ENCODE measurements around the gene EXOC3. TPM values are rescaled to one million over a fixed set of nuclear protein-coding genes. Genes with fewer than 3 reads are reported as not detected.

EXOC3 gene
- total RNA-seq, 4 donors from 2014 or later, result 32.4 to 84.8 (median 49.2) TPM

DNA sequence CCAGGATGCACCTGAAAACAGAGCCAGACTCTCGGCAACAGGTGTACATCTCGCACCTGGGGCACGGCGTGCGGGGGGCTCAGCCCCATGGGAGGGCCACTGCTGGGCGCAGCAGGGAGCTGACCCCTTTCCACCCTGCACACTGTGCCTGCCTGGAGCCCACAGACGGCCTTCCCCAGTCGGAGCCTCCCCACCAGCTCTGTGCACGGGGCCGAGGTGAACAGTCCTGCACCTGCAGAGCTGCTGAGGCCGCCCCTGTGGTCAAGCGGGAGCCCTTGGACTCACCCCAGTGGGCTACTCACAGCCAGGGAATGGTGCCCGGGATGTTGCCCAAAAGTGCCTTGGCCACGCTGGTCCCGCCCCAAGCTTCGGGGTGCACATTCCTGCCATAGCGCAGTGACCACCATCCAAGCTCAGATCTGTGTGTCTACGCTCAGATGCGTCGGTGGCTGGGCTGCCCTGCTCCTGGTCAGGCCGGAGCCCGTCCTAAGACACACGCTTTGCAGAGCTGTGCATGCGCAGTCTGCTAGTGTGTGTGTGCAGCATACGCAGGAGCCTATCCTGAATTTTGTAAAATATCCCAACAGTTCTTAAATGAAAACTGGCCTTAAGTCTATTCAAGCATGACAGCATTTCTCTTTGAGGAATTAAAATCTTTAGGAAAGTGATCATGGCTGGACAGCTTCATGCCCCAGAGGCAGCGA, 8.4 kb upstream of the EXOC3 start:
- TF ChIP-seq, protein P1, sequence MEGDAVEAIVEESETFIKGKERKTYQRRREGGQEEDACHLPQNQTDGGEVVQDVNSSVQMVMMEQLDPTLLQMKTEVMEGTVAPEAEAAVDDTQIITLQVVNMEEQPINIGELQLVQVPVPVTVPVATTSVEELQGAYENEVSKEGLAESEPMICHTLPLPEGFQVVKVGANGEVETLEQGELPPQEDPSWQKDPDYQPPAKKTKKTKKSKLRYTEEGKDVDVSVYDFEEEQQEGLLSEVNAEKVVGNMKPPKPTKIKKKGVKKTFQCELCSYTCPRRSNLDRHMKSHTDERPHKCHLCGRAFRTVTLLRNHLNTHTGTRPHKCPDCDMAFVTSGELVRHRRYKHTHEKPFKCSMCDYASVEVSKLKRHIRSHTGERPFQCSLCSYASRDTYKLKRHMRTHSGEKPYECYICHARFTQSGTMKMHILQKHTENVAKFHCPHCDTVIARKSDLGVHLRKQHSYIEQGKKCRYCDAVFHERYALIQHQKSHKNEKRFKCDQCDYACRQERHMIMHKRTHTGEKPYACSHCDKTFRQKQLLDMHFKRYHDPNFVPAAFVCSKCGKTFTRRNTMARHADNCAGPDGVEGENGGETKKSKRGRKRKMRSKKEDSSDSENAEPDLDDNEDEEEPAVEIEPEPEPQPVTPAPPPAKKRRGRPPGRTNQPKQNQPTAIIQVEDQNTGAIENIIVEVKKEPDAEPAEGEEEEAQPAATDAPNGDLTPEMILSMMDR (IDR thresholded peaks at IDR 0.05; ENCODE audit: low read depth), result no peak

DNA sequence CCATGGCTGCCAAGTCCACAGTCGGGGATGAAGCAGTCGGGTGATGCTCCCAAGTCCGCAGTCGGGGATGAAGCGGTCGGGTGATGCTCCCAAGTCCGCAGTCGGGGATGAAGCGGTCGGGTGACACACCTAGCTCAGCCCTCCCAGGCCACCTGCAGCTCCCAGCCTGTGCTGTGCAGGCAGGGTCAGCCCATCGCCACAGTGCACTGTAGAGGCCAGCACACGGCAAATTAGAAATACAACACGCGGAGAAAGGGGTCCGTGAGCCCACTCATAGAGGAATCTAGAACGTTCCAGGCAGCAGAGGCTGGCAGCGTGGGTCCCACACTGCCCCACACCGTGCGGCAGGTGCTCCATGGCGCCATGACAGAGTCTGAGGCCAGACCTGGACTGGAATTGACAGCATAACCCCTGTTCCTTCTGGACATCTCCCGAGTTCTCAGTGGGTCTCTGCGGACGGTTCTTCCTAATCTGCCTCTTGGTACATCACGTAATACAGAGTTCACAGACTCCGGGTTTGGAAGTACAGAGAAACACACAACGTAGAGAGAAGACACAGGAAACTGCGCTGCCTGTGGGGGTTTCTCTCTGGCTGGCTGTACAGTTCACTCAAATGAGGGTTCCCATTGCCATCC, 7.7 kb upstream of the EXOC3 start:
- TF ChIP-seq, protein P1 (IDR thresholded peaks at IDR 0.05; ENCODE audit: low read depth), result no peak

DNA sequence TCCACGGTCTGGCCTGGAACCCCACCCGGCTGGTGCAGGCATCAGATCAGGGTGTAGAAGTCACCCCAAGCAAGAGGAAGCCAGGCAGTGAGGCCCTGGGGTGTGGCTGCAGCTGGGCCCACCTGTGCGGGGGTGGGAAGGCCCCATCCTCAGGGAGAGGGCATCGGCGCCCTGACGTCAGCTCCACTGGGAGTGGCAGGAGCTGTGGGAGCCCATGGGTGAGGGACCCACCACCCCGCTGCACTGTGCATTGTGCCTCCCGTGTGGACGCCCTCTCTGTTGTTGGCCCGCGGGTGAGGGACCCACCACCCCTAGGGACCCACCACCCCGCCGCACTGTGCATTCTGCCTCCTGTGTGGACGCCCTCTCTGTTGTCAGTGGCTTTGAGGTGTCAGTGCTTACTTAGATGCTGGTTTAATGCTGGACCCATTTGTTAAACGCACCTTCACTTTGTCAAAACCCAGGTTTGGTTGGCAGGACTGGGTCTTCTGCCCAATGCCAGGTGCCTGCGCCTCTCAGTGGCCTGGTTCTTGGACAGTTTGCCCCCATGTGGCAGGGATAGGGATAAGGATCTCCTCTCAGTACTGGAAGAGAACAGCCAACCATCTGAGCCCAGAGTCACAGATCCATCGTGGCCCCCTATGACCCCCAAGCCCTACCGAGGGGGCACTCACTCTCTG, 6.9 kb upstream of the EXOC3 start:
- TF ChIP-seq, protein P1 (IDR thresholded peaks at IDR 0.05; ENCODE audit: low read depth), result no peak

DNA sequence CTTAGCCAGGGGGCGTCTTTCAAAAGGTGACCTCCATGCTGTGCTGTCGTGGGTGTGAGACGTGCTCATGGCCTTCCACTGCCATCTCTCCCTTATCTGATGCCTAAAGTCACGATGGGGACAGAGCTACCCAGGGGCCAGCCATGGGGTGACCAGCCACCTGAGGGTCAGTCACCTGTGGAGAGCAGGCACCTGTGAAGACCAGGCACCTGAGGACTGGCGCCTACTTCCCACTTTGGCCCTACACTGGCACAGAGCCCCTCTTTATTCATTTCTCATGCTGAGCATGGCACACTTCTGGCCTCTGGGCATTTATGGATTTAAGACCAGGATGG, 6.4 kb upstream of the EXOC3 start:
- TF ChIP-seq, protein P1 (IDR thresholded peaks at IDR 0.05; ENCODE audit: low read depth), result no peak

DNA sequence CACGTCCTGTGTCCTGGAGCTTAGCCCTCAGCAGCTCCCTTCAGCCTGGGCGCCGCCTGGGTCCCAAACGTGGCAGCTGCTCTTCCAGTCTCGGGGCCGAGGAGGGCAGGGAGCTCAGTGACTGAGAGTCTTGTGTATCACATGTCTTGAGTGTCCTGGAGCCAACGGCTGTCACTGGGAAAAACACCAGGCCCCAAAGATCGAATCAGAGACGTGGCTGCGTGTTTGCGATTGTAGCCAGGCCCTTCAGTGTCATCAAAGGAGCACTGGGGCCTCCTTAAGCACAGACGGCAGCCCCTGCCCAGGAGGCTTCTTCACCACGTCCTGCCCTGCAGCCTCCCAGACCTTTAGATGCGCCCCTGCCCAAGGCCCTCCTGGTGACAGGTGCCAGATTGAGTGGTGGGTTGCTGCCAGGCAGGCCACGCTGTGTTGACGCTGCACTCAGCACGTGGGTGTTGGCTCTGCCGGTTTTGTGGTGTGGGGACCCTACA, 5.7 kb upstream of the EXOC3 start:
- TF ChIP-seq, protein P1 (IDR thresholded peaks at IDR 0.05; ENCODE audit: low read depth), result no peak

DNA sequence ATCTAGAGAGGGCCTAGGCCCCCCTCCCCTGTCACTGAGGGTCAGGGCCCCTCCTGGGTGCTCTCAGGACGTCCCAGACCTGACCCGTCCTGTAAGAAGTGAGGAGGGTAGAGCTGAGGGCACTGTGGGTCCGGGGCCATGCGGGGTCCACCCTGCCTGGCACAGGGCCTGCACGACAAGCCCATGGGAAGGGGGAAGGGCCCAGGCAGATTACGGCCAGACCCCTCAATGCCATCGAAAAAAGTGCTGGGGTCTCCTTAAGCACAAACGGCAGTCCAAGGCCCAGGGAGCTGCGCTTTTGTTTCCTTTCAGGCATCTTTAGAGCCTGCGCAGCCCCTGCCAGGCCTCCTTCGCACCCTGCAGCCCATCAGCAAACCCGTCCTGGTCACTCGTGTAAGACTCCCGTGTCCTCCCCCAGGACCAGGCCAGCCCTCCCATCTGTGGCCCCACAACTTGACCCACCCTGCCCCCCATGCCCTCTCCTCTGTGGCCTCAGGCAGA, 4.4 kb upstream of the EXOC3 start:
- TF ChIP-seq, protein P1 (IDR thresholded peaks at IDR 0.05; ENCODE audit: low read depth), result no peak

DNA sequence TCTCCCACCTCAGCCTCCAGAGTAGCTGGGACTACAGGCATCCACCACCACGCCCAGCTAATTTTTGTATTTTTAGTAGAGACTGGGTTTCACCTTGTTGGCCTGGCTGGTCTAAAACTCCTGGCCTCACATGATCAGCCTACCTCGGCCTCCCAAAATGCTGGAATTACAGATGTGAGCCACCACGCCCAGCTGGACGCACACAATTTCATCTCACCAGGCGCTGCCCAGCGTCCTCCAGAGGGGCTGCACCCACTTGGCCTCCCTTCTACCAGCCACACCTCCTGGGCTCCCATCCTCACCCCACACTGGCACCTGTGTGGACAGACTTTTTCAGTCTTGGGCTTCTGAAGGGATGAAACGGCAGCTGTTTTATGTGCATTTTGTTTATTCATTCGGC, 3.8 kb upstream of the EXOC3 start:
- TF ChIP-seq, protein P1 (IDR thresholded peaks at IDR 0.05; ENCODE audit: low read depth), result no peak
